IgD-negative memory B cell (primary cell): ENCODE results near the gene UNC119. TPM values are rescaled to one million over a fixed set of nuclear protein-coding genes. Genes with fewer than 3 reads are reported as not detected.
"Not testable (repeated sequence)": the region's sequence is repeated elsewhere in the genome, so short reads cannot be mapped to it uniquely, and the experiment has no call there.

Experiments used
- H3K27ac Mint-ChIP-seq, 3 donors: one replicate each; pipeline ENCODE4 v1.8.0; 2020 to 2022; ENCODE audit warnings: mild to moderate bottlenecking in 3 of 3, mixed read lengths in 3 of 3, moderate library complexity in 1 of 3
- H3K27me3 Mint-ChIP-seq: one replicate; pipeline ENCODE4 v1.8.0; 2021; ENCODE audit warnings: mixed read lengths
- H3K36me3 Mint-ChIP-seq: one replicate; pipeline ENCODE4 v1.8.0; 2020; ENCODE audit warnings: mild to moderate bottlenecking, mixed read lengths
- H3K4me1 Mint-ChIP-seq, 3 donors: one replicate each; pipeline ENCODE4 v1.8.0; 2020 to 2022; ENCODE audit warnings: mixed read lengths in 3 of 3, mild to moderate bottlenecking in 1 of 3
- H3K4me3 Mint-ChIP-seq, 4 donors: one replicate each; pipeline ENCODE4 v1.8.0; 2020 to 2022; ENCODE audit warnings: mild to moderate bottlenecking in 4 of 4, mixed read lengths in 4 of 4, moderate library complexity in 3 of 4
- H3K9me3 Mint-ChIP-seq, 3 donors: one replicate each; pipeline ENCODE4 v1.8.0; 2020 to 2021; ENCODE audit warnings: mixed read lengths in 3 of 3, mild to moderate bottlenecking in 1 of 3
- polyA plus RNA-seq: library from polyadenylated mRNA; unstranded; fragments of 300-500 nt; fragmentation: Illumina TruSeq; gene quantifications from one replicate; pipeline ENCODE4 v1.2.3, GENCODE V29; 2021

The UNC119 gene
- polyA plus RNA-seq, 1 donor from 2014 or later = 69.5 TPM

- H3K36me3 Mint-ChIP-seq = no peaks in the 10 kb centered on the region
- H3K9me3 Mint-ChIP-seq = no peaks in the 10 kb centered on the region
- peaks cover 11 to 17% (median 13%) of the 10 kb centered on the region in 3 donors for H3K4me1 Mint-ChIP-seq
- H3K4me3 Mint-ChIP-seq = peak within 1 kb of the TSS; percentile 49 to 96 (median 85)
- H3K27me3 Mint-ChIP-seq = no peaks in the 10 kb centered on the region
- peak within 1 kb of the TSS in 1 of 3 donors; percentile 89 for H3K27ac Mint-ChIP-seq
These were observed 24.5 kb upstream of the UNC119 start, which contains the start of gene ALDOC for GRCh38 chr17:28576758-28577465. TSS of gene ALDOC (minus strand) at chr17:28576895. CDS start at chr17:28575532, 1,363 bp downstream.

DNA sequence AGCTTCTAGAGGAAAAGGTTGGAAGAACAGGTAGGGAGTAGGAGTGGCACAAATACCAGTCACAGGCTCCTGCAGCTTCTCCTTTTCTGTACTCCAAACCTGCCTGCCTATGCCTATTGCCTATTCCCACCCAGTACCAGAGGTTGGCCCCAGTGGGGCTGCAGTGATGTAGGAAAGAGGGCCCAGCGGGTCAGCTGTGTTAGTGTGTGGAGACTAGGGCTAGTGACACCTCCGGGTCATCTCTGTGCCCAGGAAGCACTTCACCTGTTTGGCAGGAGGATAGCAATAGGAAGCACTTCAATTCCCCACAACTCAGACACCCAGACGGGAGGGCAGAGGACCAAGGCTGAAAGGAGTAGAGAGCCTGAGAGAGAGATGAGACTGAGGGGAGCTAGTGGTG lies 23.6 kb upstream of the UNC119 start:
- not testable (repeated sequence) for H3K36me3 Mint-ChIP-seq, H3K27ac Mint-ChIP-seq, H3K27me3 Mint-ChIP-seq, H3K9me3 Mint-ChIP-seq
- Mint-ChIP-seq H3K4me3 (peak overlapping the region; percentile 49 to 96 (median 85)), H3K4me1 (peaks cover 13 to 22% (median 15%) of the 10 kb centered on the region in 3 donors)

DNA sequence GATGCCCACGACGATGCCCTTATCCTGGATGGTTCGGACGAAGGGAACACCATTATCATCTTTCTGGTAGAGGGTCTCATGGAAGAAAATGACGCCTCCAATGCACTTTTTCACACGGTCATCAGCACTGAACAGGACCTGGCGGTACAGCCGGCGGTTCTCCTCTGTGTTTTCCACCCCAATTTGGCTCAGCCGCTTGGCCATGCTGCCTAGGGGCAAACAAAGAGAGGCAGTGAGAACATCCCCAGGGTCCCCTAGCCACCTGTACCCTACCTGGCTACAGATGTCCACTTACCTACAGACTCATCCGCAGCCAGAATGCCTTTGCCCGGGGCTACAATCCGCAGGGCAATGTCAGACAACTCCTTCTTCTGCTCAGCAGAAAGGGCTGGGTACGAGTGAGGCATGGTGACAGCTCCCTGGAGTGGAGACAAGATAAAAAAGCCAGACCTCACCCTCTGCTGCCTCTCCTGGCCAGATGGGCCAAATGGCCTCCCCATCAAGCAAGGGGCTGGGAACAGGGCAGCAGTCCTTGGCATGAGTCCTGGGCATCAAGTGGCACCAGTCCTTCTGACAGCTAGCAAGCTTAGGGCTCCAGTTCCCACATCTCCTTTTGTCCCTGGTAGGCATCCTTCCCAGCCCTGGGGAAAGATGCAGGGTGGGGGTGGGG lies 22.8 kb upstream of the UNC119 start:
- no peaks in the 10 kb centered on the region for H3K9me3 Mint-ChIP-seq
- no peaks in the 10 kb centered on the region for H3K27me3 Mint-ChIP-seq
- H3K4me1 Mint-ChIP-seq = peaks cover 17 to 28% (median 20%) of the 10 kb centered on the region in 3 donors
- no peaks in the 10 kb centered on the region for H3K36me3 Mint-ChIP-seq
- peak overlapping the region in 1 of 4 donors; percentile 99 for H3K4me3 Mint-ChIP-seq
- H3K27ac Mint-ChIP-seq = no peak overlapping the region

- H3K27ac Mint-ChIP-seq = no peak overlapping the region
- H3K27me3 Mint-ChIP-seq = no peaks in the 10 kb centered on the region
- peak overlapping the region in 3 of 4 donors; percentile 41 to 99 (median 54) for H3K4me3 Mint-ChIP-seq
These were observed 22.1 kb upstream of the UNC119 start for GRCh38 chr17:28574526-28574925.

DNA sequence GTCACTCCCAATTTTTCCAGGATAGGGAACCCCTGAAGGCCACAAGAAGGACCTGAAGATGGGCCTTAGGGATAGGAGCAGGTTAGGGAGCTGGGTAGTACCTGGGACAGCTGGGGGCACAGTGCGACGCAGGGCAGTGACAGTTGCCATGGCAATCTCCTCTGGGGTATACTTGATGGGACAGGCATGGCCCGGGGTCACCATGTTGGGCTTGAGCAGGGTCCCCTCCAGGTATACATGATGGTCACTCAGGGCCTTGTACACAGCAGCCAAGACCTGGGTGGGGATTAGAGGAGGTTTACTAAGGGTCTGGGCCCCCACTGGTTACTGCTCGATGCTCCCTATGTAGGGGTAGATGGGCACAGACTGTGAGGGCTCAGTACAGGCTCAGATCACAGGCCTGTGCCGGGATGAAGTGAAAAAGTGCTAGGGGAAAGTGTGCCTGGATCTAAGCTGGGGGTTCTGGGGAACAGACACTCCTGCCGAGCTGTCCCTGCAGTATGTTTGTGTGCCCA lies 21.6 kb upstream of the UNC119 start:
- Mint-ChIP-seq H3K9me3 (no peaks in the 10 kb centered on the region), H3K4me1 (peaks cover 24 to 38% (median 27%) of the 10 kb centered on the region in 3 donors), H3K27me3 (no peaks in the 10 kb centered on the region), H3K27ac (no peak overlapping the region), H3K4me3 (peak overlapping the region in 3 of 4 donors; percentile 41 to 99 (median 54)), H3K36me3 (no peaks in the 10 kb centered on the region)

More at GRCh38 chr17:28574526-28574925, 22.1 kb upstream of the UNC119 start:
- Mint-ChIP-seq H3K4me1 (peaks cover 22 to 35% (median 25%) of the 10 kb centered on the region in 3 donors), H3K36me3 (no peaks in the 10 kb centered on the region), H3K9me3 (no peaks in the 10 kb centered on the region)

GRCh38 chr17:28573521-28573920 lies 21.1 kb upstream of the UNC119 start:
- H3K9me3 Mint-ChIP-seq = no peaks in the 10 kb centered on the region
- no peaks in the 10 kb centered on the region for H3K27me3 Mint-ChIP-seq
- peak overlapping the region in 1 of 4 donors; percentile 99 for H3K4me3 Mint-ChIP-seq
- peaks cover under 1% of the 10 kb centered on the region for H3K36me3 Mint-ChIP-seq
- peaks cover 27 to 41% (median 29%) of the 10 kb centered on the region in 3 donors for H3K4me1 Mint-ChIP-seq
- no peak overlapping the region for H3K27ac Mint-ChIP-seq

DNA sequence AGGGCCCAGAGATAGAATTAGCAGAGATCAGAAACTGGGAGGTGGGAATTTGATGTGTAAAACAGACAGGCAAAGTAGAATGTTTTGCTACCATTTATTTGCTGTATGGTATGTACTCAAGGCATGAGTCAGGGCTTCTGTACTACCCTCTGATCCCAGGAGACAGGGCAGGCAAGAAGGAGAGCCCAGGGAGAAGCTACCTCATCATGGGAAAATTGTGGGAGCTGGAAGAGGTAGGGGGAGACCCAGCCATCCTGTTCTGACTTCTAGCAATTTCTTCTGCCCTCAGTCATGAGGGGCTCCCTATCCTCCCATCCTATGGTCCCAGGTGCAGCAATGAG lies 20.6 kb upstream of the UNC119 start:
- peak overlapping the region in 2 of 4 donors; percentile 25 to 99 for H3K4me3 Mint-ChIP-seq

DNA sequence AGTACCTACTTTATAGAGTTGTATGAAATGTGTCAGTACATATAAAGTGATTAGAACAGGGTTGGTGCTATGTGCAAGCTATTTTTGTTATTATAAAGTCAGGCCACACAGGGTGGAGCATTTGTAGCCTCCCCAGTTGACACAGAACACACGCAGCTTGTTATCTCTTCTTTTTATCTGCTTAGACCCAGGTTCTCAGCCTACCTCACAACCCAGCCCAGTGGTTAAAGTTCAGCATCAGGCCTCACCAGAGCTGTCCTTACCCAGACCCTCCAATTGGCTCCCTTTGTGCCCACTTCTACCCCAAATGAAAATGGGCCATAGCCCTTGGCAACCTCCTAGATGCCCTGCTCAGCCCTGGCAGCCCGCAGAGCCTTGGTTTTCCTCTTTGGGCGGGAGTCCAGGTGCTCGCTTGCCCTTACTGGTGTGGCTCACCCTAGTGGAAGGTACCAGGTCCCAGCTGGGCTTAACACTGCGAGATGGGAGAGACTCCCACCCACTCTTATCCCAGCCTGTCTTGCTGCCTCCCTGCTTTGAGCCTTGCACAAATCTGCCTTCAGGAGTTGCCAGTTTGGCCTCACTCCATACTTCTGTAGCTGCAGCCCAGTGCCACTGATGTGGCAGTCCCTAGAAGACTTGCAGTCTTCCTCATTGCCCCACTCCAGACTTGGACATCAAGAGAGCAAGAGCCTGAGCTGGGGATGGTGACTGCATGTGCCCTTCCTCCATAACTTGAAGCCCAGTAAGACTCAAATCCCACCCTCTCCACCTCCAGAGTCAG lies 20.0 kb upstream of the UNC119 start:
- Mint-ChIP-seq H3K27ac (peak overlapping the region; percentile 94 to 96 (median 95)), H3K36me3 (peaks cover 4% of the 10 kb centered on the region), H3K4me3 (peak overlapping the region; percentile 93 to 99 (median 98)), H3K27me3 (no peaks in the 10 kb centered on the region), H3K9me3 (no peaks in the 10 kb centered on the region), H3K4me1 (peaks cover 35 to 48% (median 38%) of the 10 kb centered on the region in 3 donors)

More for the DNA sequence above, 20.6 kb upstream of the UNC119 start:
- Mint-ChIP-seq H3K27me3 (no peaks in the 10 kb centered on the region), H3K9me3 (no peaks in the 10 kb centered on the region), H3K27ac (peak overlapping the region in 1 of 3 donors; percentile 95), H3K36me3 (peaks cover 4% of the 10 kb centered on the region), H3K4me1 (peaks cover 31 to 44% (median 32%) of the 10 kb centered on the region in 3 donors)

- H3K4me3 Mint-ChIP-seq = peak within 1 kb of the TSS; percentile 93 to 99 (median 98)
- H3K4me1 Mint-ChIP-seq = peaks cover 37 to 46% (median 38%) of the 10 kb centered on the region in 3 donors
- peak within 1 kb of the TSS; percentile 94 to 96 (median 95) for H3K27ac Mint-ChIP-seq
- peaks cover 4% of the 10 kb centered on the region for H3K36me3 Mint-ChIP-seq
- H3K27me3 Mint-ChIP-seq = no peaks in the 10 kb centered on the region
- H3K9me3 Mint-ChIP-seq = no peaks in the 10 kb centered on the region
These were observed 19.1 kb upstream of the UNC119 start, which contains the start of gene PIGS for GRCh38 chr17:28571361-28572122. TSS of gene PIGS (minus strand) at chr17:28571524. CDS start at chr17:28571496, 28 bp downstream.

GRCh38 chr17:28570716-28571360 lies 18.4 kb upstream of the UNC119 start:
- Mint-ChIP-seq H3K4me3 (peak overlapping the region; percentile 93 to 99 (median 98)), H3K27me3 (no peaks in the 10 kb centered on the region), H3K4me1 (peaks cover 32 to 46% (median 35%) of the 10 kb centered on the region in 3 donors), H3K27ac (peak overlapping the region; percentile 94 to 96 (median 95)), H3K9me3 (no peaks in the 10 kb centered on the region), H3K36me3 (peaks cover 4% of the 10 kb centered on the region)

DNA sequence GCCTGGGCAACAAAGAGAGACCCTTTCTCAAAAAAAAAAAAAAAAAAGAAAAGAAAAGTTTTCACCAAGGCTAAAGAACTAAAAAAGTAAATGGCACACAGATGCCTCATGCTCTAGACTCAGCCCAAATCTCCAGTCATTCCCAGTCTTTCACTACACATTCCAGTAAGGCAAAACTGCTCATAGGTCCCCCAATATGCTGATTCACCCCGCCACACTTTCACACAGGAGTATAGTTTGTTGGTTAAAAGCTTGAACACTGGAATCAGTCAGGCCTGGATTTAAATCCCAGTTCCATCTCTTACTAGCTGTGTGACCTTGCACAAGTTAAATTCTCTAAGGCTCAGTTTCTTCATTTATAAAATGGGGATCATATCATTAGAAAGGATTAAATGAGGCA lies 17.0 kb upstream of the UNC119 start:
- no peaks in the 10 kb centered on the region for H3K27me3 Mint-ChIP-seq
- peak overlapping the region; percentile 63 to 99 (median 98) for H3K4me3 Mint-ChIP-seq
- peaks cover 4% of the 10 kb centered on the region for H3K36me3 Mint-ChIP-seq
- H3K27ac Mint-ChIP-seq = peak overlapping the region in 1 of 3 donors; percentile 7
- H3K4me1 Mint-ChIP-seq = peaks cover 35 to 51% (median 40%) of the 10 kb centered on the region in 3 donors
- no peaks in the 10 kb centered on the region for H3K9me3 Mint-ChIP-seq

GRCh38 chr17:28567604-28568003 lies 15.2 kb upstream of the UNC119 start:
- peaks cover 37 to 46% (median 44%) of the 10 kb centered on the region in 3 donors for H3K4me1 Mint-ChIP-seq
- no peaks in the 10 kb centered on the region for H3K9me3 Mint-ChIP-seq
- peak overlapping the region; percentile 4 to 70 (median 36) for H3K27ac Mint-ChIP-seq
- H3K27me3 Mint-ChIP-seq = no peaks in the 10 kb centered on the region
- H3K36me3 Mint-ChIP-seq = peaks cover 4% of the 10 kb centered on the region
- H3K4me3 Mint-ChIP-seq = peak overlapping the region; percentile 56 to 88 (median 72)

- H3K27me3 Mint-ChIP-seq = no peaks in the 10 kb centered on the region
- H3K9me3 Mint-ChIP-seq = no peaks in the 10 kb centered on the region
- no peak overlapping the region for H3K4me3 Mint-ChIP-seq
- peak overlapping the region in 1 of 3 donors; percentile 59 for H3K27ac Mint-ChIP-seq
- H3K36me3 Mint-ChIP-seq = peaks cover 10% of the 10 kb centered on the region
- H3K4me1 Mint-ChIP-seq = peaks cover 16 to 23% (median 21%) of the 10 kb centered on the region in 3 donors
These were observed 11.1 kb upstream of the UNC119 start for GRCh38 chr17:28563475-28563874.
